AG09309 (cell line): ENCODE results near the gene NGF.
"Not testable (repeated sequence)": the region's sequence is repeated elsewhere in the genome, so short reads cannot be mapped to it uniquely, and the experiment has no call there.

Experiments
- DNase-seq: peaks from one replicate; pipeline ENCODE4 v3.0.0-alpha.2; 2010; ENCODE audit warnings: low read depth
- H3K4me3 ChIP-seq: 2 replicates; pipeline ENCODE4 v1.5.1; 2011; ENCODE audit warnings: mild to moderate bottlenecking, low read depth, low read length, moderate library complexity; ENCODE audit not compliant: control insufficient read depth
- CTCF ChIP-seq: IDR thresholded peaks from 2 replicates; pipeline ENCODE4 v1.5.1; 2011; ENCODE audit warnings: mild to moderate bottlenecking, low read depth, low read length, inconsistent platforms; ENCODE audit not compliant: insufficient read depth, control insufficient read depth; ENCODE audit errors: missing control alignments

NGF gene

GRCh38 chr1:115337633-115338456, at the start of gene NGF:
Gene NGF (minus strand): TSS chr1:115338249. CDS start chr1:115286795, 51,454 bp downstream.
- peak within 1 kb of the TSS; percentile 96 for H3K4me3 ChIP-seq
- TF ChIP-seq CTCF = peak; percentile 9
- DNase-seq = no peak

- not testable (repeated sequence) for H3K4me3 ChIP-seq, DNase-seq
Observed at GRCh38 chr1:115383455-115383854, 45.4 kb upstream of the NGF start.

GRCh38 chr1:115379943-115380342, 41.9 kb upstream of the NGF start:
- no peak overlapping the region for H3K4me3 ChIP-seq
- TF ChIP-seq CTCF = no peak
- DNase-seq = no peak

- DNase-seq = peak; percentile 8
- no peak overlapping the region for H3K4me3 ChIP-seq
- no peak for TF ChIP-seq CTCF
Observed at GRCh38 chr1:115377411-115377810, 39.4 kb upstream of the NGF start.

GRCh38 chr1:115374598-115374997, 36.5 kb upstream of the NGF start:
- H3K4me3 ChIP-seq = no peak overlapping the region
- TF ChIP-seq CTCF = no peak
- DNase-seq = no peak

GRCh38 chr1:115373305-115373704, 35.3 kb upstream of the NGF start:
- DNase-seq = peak; percentile 61
- TF ChIP-seq CTCF = no peak
- H3K4me3 ChIP-seq = no peak overlapping the region

- no peak overlapping the region for H3K4me3 ChIP-seq
- DNase-seq = no peak
- TF ChIP-seq CTCF = no peak
Observed at GRCh38 chr1:115365738-115366137, 27.7 kb upstream of the NGF start.
